NB4 (cell line): ENCODE results near the gene DEPDC4.
"Not testable (repeated sequence)": the region's sequence is repeated elsewhere in the genome, so short reads cannot be mapped to it uniquely, and the experiment has no call there.

ENCODE experiments used
- MAX ChIP-seq: IDR thresholded peaks from 2 replicates; pipeline ENCODE4 v1.6.1; 2011; ENCODE audit warnings: low read depth, low read length
- POLR2A ChIP-seq: IDR thresholded peaks from 2 replicates; pipeline ENCODE4 v1.6.1; 2011; ENCODE audit warnings: mild to moderate bottlenecking; ENCODE audit not compliant: insufficient read length; ENCODE audit errors: extremely low read depth

- not testable (repeated sequence) for TF ChIP-seq POLR2A, MAX
Observed at GRCh38 chr12:100308138-100308537, 41.3 kb upstream of the DEPDC4 start.
